Loucy (cell line): ENCODE measurements around the gene C10orf62.

Source experiments
- EZH2phosphoT487 ChIP-seq: fragments of 200-600 bp; IDR thresholded peaks from 2 replicates; pipeline ENCODE4 v1.6.1; 2018; ENCODE audit warnings: antibody characterized with exemption, mild to moderate bottlenecking, moderate library complexity, borderline replicate concordance
- TF ChIP-seq, protein P1 (sequence below): fragments of 200-600 bp; sonication (generic); conservative IDR thresholded peaks from 2 replicates; pipeline ENCODE4 v1.5.1; 2014; ENCODE audit warnings: mild to moderate bottlenecking, antibody characterized with exemption, low read length

- TF ChIP-seq, protein P1, sequence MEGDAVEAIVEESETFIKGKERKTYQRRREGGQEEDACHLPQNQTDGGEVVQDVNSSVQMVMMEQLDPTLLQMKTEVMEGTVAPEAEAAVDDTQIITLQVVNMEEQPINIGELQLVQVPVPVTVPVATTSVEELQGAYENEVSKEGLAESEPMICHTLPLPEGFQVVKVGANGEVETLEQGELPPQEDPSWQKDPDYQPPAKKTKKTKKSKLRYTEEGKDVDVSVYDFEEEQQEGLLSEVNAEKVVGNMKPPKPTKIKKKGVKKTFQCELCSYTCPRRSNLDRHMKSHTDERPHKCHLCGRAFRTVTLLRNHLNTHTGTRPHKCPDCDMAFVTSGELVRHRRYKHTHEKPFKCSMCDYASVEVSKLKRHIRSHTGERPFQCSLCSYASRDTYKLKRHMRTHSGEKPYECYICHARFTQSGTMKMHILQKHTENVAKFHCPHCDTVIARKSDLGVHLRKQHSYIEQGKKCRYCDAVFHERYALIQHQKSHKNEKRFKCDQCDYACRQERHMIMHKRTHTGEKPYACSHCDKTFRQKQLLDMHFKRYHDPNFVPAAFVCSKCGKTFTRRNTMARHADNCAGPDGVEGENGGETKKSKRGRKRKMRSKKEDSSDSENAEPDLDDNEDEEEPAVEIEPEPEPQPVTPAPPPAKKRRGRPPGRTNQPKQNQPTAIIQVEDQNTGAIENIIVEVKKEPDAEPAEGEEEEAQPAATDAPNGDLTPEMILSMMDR, result no peak
- no peak for TF ChIP-seq EZH2phosphoT487
These were observed 11.8 kb upstream of the C10orf62 start for GRCh38 chr10:97577701-97578100.
